Measurements from ENCODE around the gene PLA2G15. TPM values are rescaled to one million over a fixed set of nuclear protein-coding genes. Genes with fewer than 3 reads are reported as not detected.
A peak's percentile ranks its signal among the peaks of the same experiment; 100 is the strongest.

The PLA2G15 gene
- polyA plus RNA-seq, 1 of the 3 experiments (the other 2 are of a cell fraction) = 23.9 TPM

GRCh38 chr16:68298312-68298711 is 53.1 kb downstream of the PLA2G15 start (continued):
- TF ChIP-seq MEF2A (IDR thresholded peaks at IDR 0.05; ENCODE audit: borderline replicate concordance, low read depth) (no peak), FOXJ3 (CRISPR knock-in tag; IDR thresholded peaks at IDR 0.05) (no peak), RFX5 (IDR thresholded peaks at IDR 0.05; ENCODE audit: low read length) (no peak), GABPA (IDR thresholded peaks at IDR 0.05; ENCODE audit: low read depth) (no peak), ELF1 (IDR thresholded peaks at IDR 0.05) (no peak), MAX (IDR thresholded peaks at IDR 0.05; ENCODE audit: low read depth) (no peak), SIN3A (IDR thresholded peaks at IDR 0.05; ENCODE audit: borderline replicate concordance, low read depth, low read length) (no peak), RXRA (IDR thresholded peaks at IDR 0.05; ENCODE audit: borderline replicate concordance, low read depth) (no peak), TEAD4 (IDR thresholded peaks at IDR 0.05; ENCODE audit: borderline replicate concordance, insufficient read depth) (no peak), EP300 (IDR thresholded peaks at IDR 0.05; ENCODE audit: borderline replicate concordance in 1 of 2, low read depth in 1 of 2, low read length in 1 of 2) (no peak), NRF1 (IDR thresholded peaks at IDR 0.05; ENCODE audit: low read depth, low read length) (no peak)

- H3K36me3 ChIP-seq (replicated peaks in 1 of 2; ENCODE audit: control insufficient read depth in 1 of 2, insufficient read depth in 2 of 2, low read length in 1 of 2) = peaks cover 54 to 83% of the 10 kb centered on the region in 2 experiments
- H3K27me3 ChIP-seq (ENCODE audit: insufficient read depth) = no peaks in the 10 kb centered on the region
- H4K20me1 ChIP-seq (ENCODE audit: insufficient read depth) = 0 out of 2 replicates have a peak, but pooled peaks cover 6% of the 10 kb centered on the region
- no peak overlapping the region; the same call in 1 of the 2 replicates for H3K9ac ChIP-seq
- DNase-seq = no peak
- H3K4me1 ChIP-seq (ENCODE audit: control insufficient read depth in 1 of 2, insufficient read depth in 2 of 2, low read depth in 1 of 2, low read length in 1 of 2) = peaks cover 3 to 15% of the 10 kb centered on the region in 2 experiments; a peak in 3 of 4 replicates
- no peaks in the 10 kb centered on the region for H3K79me2 ChIP-seq (ENCODE audit: insufficient read depth)
- ChIA-PET CTCF (interaction anchor here (1.2 kb wide), 1 partner anchor 37 kb away, joined by 5 read pairs; no protein-coding TSS in a partner anchor), POLR2A (no interaction called here)
- no peak overlapping the region for H3K4me2 ChIP-seq
- H3K9me2 ChIP-seq = no peaks in the 10 kb centered on the region
- WGBS (ENCODE audit: low lambda C conversion rate) = 53% methylated on average over 5 of the region's 5 CpGs
- no peak overlapping the region for H2AFZ ChIP-seq (ENCODE audit: low read depth)
- H3K4me3 ChIP-seq (ENCODE audit: low read depth in 2 of 2, low read length in 1 of 2) = no peak overlapping the region
- H3K9me3 ChIP-seq = no peaks in the 10 kb centered on the region
- peaks cover 15% of the 10 kb centered on the region for H3F3A ChIP-seq (replicated peaks; ENCODE audit: insufficient read depth)
- peak overlapping the region in 1 of 2 experiments; percentile 57; a peak in 3 of 4 replicates for H3K27ac ChIP-seq (ENCODE audit: low read depth in 2 of 2, low read length in 1 of 2)
- no peak for TF ChIP-seq MEF2A (IDR thresholded peaks at IDR 0.05; ENCODE audit: borderline replicate concordance, low read depth)
- no peak for TF ChIP-seq TAF1 (IDR thresholded peaks at IDR 0.05; ENCODE audit: borderline replicate concordance, low read depth, low read length)
- TF ChIP-seq SIN3A (IDR thresholded peaks at IDR 0.05; ENCODE audit: borderline replicate concordance, low read depth, low read length) = no peak
- TF ChIP-seq USF2 (IDR thresholded peaks at IDR 0.05; ENCODE audit: borderline replicate concordance, low read depth, low read length) = no peak
- TF ChIP-seq TCF12 (IDR thresholded peaks at IDR 0.05) = no peak
- no peak for TF ChIP-seq REST (IDR thresholded peaks at IDR 0.05; ENCODE audit: low read depth, low read length)
- TF ChIP-seq EP300 (IDR thresholded peaks at IDR 0.05; ENCODE audit: borderline replicate concordance in 1 of 2, low read depth in 1 of 2, low read length in 1 of 2) = no peak
- no peak for TF ChIP-seq RFX5 (IDR thresholded peaks at IDR 0.05; ENCODE audit: low read length)
- no peak for TF ChIP-seq CHD2 (IDR thresholded peaks at IDR 0.05; ENCODE audit: low read length, partially characterized antibody)
- no peak for TF ChIP-seq TEAD4 (IDR thresholded peaks at IDR 0.05; ENCODE audit: borderline replicate concordance, insufficient read depth)
- TF ChIP-seq RAD21 (IDR thresholded peaks at IDR 0.05; ENCODE audit: low read length) = no peak
- TF ChIP-seq ELF1 (IDR thresholded peaks at IDR 0.05) = no peak
- TF ChIP-seq RXRA (IDR thresholded peaks at IDR 0.05; ENCODE audit: borderline replicate concordance, low read depth) = no peak
- peak; percentile 52; the same call in 1 of the 2 replicates for TF ChIP-seq NFIC (IDR thresholded peaks at IDR 0.05; ENCODE audit: borderline replicate concordance)
- no peak for TF ChIP-seq POLR2AphosphoS5 (IDR thresholded peaks at IDR 0.05; ENCODE audit: low read depth, low read length)
- no peak for TF ChIP-seq USF1 (IDR thresholded peaks at IDR 0.05; ENCODE audit: borderline replicate concordance, low read depth)
- TF ChIP-seq RCOR1 (IDR thresholded peaks at IDR 0.05; ENCODE audit: low read length) = no peak
- no peak for TF ChIP-seq MAX (IDR thresholded peaks at IDR 0.05; ENCODE audit: low read depth)
- 0 out of 2 replicates have a peak, but pooled peaks have one; percentile 4 for TF ChIP-seq JUND (IDR thresholded peaks at IDR 0.05)
- TF ChIP-seq CTCF (IDR thresholded peaks at IDR 0.05) = no peak
These were observed 53.9 kb downstream of the PLA2G15 start for GRCh38 chr16:68298907-68299561.
